ENCODE data around the gene AHDC1. TPM values are rescaled to one million over a fixed set of nuclear protein-coding genes. Genes with fewer than 3 reads are reported as not detected.

The AHDC1 gene
- total and polyA plus RNA-seq, 2 donors (not counting 3 experiments of a cell fraction or from before 2014, with no cell fraction given), result 7.0 to 32.1 TPM

DNA sequence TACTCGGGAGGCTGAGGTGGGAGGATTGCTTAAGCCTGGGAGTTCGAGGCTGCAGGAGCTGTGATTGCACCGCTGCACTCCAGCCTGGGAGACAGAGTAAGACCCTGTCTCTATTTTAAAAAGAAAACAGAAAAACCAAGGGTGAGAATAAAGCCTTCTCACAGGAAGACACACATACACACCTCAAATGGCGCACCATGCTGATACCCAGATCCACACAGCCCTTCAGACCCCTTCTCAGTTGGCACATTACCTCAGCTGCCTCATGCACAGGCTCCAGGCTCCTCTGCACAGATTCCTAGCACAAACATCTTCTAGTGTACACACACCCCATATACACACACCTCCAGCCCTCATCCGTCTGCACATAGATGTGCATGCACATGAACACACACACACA is 23.1 kb upstream of the AHDC1 start:
- ChIA-PET CTCF (interaction anchor here (1.6 to 3.2 kb wide), 2 partner anchors 11 to 23 kb away, joined by 4 to 19 read pairs; no protein-coding TSS in a partner anchor), POLR2A (no interaction called here)
- intact Hi-C loops (cut with micrococcal nuclease) (no loop called here), dilution Hi-C loops (cut with MboI; ENCODE audit: extremely low pct_ligation_motif_present, low sequenced_read_pairs) (no loop called here)
- no peaks in the 10 kb centered on the region for H3K9me3 ChIP-seq (replicated peaks; ENCODE audit: control insufficient read depth, insufficient read depth, low read length)
- H3K36me3 ChIP-seq (ENCODE audit: control insufficient read depth in 2 of 2, extremely low read depth in 1 of 2, insufficient read depth in 2 of 2, low read length in 2 of 2), result no peaks in the 10 kb centered on the region
- no peak overlapping the region for H2AFZ ChIP-seq (ENCODE audit: low read depth, low read length)
- H3K9ac ChIP-seq (replicated peaks; ENCODE audit: extremely low read depth, insufficient read depth, low read length), result no peak overlapping the region
- no peak overlapping the region for H3K27ac ChIP-seq (ENCODE audit: insufficient read depth, low read depth, low read length)
- H3K4me2 ChIP-seq (ENCODE audit: insufficient read depth, low read length), result no peak overlapping the region
- FAIRE-seq (no peak), DNase-seq (ENCODE audit: low read depth, low spot score) (no peak)
- H3K79me2 ChIP-seq (ENCODE audit: control insufficient read depth, insufficient read depth, low read length), result no peaks in the 10 kb centered on the region
- H3K4me3 ChIP-seq (replicated peaks in 1 of 3; ENCODE audit: insufficient read depth in 1 of 3, low read depth in 1 of 3, low read length in 3 of 3), result no peak overlapping the region
- no peaks in the 10 kb centered on the region for H3K9me1 ChIP-seq (replicated peaks; ENCODE audit: control insufficient read depth, extremely low read depth, insufficient read depth, low read length)
- H4K20me1 ChIP-seq (replicated peaks; ENCODE audit: control insufficient read depth, extremely low read depth, insufficient read depth, low read length), result no peaks in the 10 kb centered on the region
- H3K27me3 ChIP-seq (ENCODE audit: control insufficient read depth in 2 of 2, insufficient read depth in 2 of 2, low read length in 2 of 2), result no peaks in the 10 kb centered on the region
- peaks cover 14% of the 10 kb centered on the region for H3K4me1 ChIP-seq (ENCODE audit: control insufficient read depth, extremely low read depth, insufficient read depth, low read length)
- no TSS peak for BruUV-seq (replicated peaks)
- TF ChIP-seq POLR2AphosphoS5 (IDR thresholded peaks at IDR 0.05; ENCODE audit: insufficient read depth, low read depth, low read length) (no peak), FOS (IDR thresholded peaks at IDR 0.05; ENCODE audit: borderline replicate concordance, insufficient read depth, low read length) (no peak), POLR2A (IDR thresholded peaks at IDR 0.05; ENCODE audit: low read depth, low read length) (no peak), EZH2 (IDR thresholded peaks at IDR 0.05; ENCODE audit: borderline replicate concordance, low read depth, low read length, severe bottlenecking) (no peak), GATA2 (IDR thresholded peaks at IDR 0.05; ENCODE audit: insufficient read depth, insufficient read length, low read depth, low read length) (no peak), MYC (IDR thresholded peaks at IDR 0.05; ENCODE audit: low read depth, low read length) (no peak), JUN (IDR thresholded peaks at IDR 0.05; ENCODE audit: borderline replicate concordance, insufficient read depth, insufficient read length, low read depth) (no peak)
- TF ChIP-seq, protein P1, sequence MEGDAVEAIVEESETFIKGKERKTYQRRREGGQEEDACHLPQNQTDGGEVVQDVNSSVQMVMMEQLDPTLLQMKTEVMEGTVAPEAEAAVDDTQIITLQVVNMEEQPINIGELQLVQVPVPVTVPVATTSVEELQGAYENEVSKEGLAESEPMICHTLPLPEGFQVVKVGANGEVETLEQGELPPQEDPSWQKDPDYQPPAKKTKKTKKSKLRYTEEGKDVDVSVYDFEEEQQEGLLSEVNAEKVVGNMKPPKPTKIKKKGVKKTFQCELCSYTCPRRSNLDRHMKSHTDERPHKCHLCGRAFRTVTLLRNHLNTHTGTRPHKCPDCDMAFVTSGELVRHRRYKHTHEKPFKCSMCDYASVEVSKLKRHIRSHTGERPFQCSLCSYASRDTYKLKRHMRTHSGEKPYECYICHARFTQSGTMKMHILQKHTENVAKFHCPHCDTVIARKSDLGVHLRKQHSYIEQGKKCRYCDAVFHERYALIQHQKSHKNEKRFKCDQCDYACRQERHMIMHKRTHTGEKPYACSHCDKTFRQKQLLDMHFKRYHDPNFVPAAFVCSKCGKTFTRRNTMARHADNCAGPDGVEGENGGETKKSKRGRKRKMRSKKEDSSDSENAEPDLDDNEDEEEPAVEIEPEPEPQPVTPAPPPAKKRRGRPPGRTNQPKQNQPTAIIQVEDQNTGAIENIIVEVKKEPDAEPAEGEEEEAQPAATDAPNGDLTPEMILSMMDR (IDR thresholded peaks at IDR 0.05; ENCODE audit: extremely low read depth in 1 of 2, insufficient read depth in 1 of 2, low read depth in 1 of 2, low read length in 2 of 2), result no peak
- TF ChIP-seq, protein P2, sequence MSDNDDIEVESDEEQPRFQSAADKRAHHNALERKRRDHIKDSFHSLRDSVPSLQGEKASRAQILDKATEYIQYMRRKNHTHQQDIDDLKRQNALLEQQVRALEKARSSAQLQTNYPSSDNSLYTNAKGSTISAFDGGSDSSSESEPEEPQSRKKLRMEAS (IDR thresholded peaks at IDR 0.05; ENCODE audit: insufficient read depth, insufficient read length), result no peak
